Forelimb muscle (tissue), 1 donor: Measurements from ENCODE around the gene GNAS-AS1. TPM values are rescaled to one million over a fixed set of nuclear protein-coding genes. Genes with fewer than 3 reads are reported as not detected.
A peak's percentile ranks its signal among the peaks of the same experiment; 100 is the strongest.

Experiments
- DNase-seq: peaks from one replicate; pipeline ENCODE4 v3.0.0-alpha.2; 2013; ENCODE audit warnings: low read depth
- polyA plus RNA-seq: library from polyadenylated mRNA; unstranded; fragments of 120-200 nt; gene quantifications from one replicate; pipeline ENCODE4 v1.2.1, GENCODE V29; 2013; ENCODE audit not compliant: insufficient read length

The GNAS-AS1 gene
- polyA plus RNA-seq, 1 donor: 2.8 TPM

- DNase-seq: no peak
These were observed 40.4 kb downstream of the GNAS-AS1 start for GRCh38 chr20:58810116-58810878.

DNA sequence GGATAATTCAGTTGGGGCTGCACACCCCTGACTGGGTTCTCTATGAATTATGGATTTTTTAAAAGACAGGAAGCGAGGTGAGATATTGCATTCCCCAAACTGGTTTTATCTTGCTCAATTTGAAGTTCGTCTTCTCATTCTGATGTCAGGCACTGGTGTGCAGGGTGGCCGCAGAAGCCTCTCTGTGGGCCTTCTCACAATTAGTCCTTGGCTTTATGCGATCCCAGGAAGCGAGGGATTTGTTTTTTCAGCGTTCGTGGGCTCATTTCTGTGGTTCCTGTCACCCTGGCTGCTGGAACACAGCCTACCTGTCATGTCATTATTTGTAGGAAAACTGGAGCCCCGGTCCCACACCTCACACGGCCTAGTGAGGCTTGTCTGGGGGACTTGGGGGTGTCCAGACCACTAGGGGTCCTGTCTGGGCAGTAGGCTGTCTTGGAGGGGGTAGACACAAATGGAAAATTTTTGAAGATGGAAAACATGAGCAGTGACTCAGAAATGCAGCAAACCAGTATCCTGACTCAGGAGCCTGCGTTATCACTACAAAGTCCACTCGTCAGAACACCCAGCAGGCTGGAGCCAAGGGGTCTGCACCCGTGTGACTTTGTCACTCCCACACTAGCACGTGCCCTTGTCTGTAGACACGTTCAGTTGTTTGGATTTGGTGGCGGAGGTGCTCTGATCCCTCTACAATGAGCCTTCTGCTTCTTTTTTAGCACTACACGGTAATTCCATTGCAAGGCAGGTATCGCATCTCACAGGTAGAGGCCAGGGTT, 42.2 kb downstream of the GNAS-AS1 start:
- DNase-seq: no peak

- no peak for DNase-seq
These were observed 42.9 kb downstream of the GNAS-AS1 start for GRCh38 chr20:58807801-58808200.

DNA sequence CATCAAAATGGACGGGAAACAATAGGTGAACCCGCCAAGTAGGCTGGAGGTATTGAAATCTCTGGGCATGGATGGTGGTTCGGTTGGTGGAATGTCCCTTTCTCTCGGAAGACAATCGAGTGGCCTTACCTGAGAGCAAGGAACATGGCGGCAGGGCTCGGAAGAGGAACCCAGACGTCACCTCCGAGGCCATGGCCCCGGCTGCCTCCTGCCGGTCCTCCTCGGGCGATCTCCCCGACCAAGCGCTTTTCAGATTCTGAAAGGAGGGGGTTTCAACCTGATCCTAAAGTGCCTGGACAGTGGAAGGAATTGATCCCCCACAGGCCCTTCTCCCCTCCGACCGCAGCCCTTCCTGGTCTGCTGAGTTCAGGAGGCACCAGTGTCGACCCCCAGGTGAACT, 47.2 kb downstream of the GNAS-AS1 start:
- DNase-seq: no peak

DNA sequence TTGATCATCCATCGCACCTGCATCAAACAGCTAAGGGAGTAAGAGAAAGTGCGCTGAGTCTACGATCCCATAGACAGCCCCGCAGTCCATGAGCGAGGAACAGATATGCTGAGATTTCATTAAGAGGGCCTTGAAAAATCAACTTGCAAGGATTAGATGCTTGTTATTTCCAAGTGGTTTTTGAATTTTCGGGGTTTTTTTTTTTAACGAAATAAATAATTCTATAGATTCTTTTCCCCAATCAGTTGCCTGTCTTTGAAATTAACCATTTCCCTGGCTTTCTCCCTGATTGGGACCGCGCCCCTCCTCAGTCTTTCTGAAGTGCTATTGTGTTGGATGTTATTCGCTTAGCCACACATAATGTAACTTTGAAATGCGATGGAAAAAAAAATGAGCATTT, 48.6 kb downstream of the GNAS-AS1 start:
- DNase-seq: no peak

GRCh38 chr20:58800134-58800871, 50.4 kb downstream of the GNAS-AS1 start:
- no peak for DNase-seq

- DNase-seq: no peak
These were observed 53.0 kb downstream of the GNAS-AS1 start for GRCh38 chr20:58797371-58798338.

- DNase-seq: no peak
These were observed 54.8 kb downstream of the GNAS-AS1 start for GRCh38 chr20:58795923-58796245.

DNA sequence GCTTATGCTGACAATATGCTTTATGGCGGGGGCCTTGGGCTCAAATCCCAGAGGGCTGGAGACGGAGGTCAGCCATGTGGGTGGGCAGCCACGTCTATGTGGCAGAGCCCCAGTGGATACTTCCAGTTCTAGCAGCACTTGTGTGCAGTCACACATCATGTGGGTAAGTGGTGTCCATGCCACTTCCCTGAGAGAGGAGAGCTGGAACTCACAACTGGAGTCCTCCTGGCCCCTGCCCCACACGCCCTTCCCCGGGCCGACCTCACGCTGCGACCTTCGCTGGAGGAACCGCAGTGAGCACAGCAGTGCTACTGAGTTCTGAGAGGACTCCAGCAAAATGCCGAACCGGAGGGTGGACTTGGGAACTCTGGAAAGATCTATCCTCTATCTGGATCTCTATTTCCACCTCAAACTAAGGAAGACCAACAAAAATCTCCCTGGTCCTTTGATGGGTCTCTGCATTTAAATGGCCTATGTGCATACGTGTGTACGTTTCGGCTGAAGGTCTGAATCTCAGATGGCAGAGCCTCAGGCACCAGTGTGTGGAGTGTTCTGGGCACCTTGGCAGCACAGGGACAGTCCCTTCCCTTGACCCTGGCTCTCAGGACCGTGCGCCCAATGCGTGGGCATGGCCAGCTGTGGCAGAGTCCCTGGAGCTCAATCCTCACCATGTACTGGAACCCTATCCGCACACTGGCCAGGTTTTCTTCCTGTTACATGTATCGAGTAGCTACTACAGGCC, 55.4 kb downstream of the GNAS-AS1 start:
- no peak for DNase-seq

- no peak for DNase-seq
These were observed 56.1 kb downstream of the GNAS-AS1 start for GRCh38 chr20:58794510-58795180.

DNA sequence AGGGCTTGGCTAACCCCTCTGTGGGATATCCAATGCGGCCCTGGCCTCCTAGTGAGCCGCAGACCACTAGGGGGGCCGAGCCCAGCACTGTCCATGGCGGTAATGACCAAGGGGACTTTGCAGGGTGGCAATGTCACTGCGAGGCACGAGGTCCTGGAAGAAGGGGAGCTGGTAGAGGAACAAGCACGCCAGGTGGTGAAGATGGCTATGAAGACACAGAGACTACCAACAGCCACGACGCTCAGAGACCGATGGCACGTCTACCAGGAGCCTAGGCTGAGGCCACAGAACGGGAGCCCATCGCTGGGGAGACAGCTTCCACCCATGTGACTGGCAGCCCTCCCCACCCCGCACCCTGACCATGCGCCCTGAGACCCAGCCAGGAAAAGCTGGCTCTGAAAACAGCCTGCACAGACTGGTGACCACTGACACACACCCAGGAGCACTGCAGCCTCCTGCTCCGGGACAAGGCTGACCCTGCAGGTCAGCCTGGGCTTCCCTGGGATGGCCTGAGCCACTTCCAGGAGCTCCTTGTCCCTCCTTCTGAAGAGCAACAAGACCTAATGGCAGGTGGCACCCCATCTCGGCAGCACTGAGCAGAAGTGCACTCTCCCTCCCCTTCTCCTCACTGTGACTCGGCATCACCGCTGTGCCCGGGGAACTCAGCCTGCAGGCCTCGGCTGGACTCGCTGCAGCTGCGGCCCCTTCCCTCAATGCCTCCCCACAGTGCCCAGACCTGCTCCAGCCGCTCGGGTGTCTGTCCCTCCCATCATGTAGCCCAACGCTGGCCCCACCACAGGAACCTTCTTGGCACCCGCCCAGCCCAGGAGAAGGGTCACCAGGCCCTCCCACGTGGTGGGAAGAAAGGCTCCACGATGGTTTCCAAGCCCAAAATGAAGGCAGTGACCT, 56.9 kb downstream of the GNAS-AS1 start:
- DNase-seq: no peak

GRCh38 chr20:58792426-58792825, 58.3 kb downstream of the GNAS-AS1 start:
- no peak for DNase-seq

DNA sequence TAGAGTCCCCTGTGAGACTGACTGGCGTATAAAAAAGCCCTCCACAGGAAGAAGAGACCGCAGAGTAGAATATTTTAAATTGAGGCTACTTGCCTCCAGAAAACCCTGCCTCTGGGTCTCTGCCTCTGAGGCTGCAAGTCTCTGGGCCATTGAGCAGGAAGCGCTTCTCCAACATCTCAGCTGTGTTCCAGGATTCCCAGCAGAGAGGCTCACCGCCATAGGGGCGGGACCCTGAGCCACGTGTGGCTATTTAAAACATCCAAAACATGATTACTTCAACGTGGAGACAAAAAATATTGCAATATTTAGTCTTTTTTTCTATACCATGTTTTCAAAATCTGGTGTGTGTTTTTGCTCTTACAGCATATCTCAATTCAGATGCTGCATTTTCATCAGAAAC, 59.4 kb downstream of the GNAS-AS1 start:
- DNase-seq: peak; percentile 57

- DNase-seq: no peak
These were observed 60.2 kb downstream of the GNAS-AS1 start for GRCh38 chr20:58790454-58790853.

DNA sequence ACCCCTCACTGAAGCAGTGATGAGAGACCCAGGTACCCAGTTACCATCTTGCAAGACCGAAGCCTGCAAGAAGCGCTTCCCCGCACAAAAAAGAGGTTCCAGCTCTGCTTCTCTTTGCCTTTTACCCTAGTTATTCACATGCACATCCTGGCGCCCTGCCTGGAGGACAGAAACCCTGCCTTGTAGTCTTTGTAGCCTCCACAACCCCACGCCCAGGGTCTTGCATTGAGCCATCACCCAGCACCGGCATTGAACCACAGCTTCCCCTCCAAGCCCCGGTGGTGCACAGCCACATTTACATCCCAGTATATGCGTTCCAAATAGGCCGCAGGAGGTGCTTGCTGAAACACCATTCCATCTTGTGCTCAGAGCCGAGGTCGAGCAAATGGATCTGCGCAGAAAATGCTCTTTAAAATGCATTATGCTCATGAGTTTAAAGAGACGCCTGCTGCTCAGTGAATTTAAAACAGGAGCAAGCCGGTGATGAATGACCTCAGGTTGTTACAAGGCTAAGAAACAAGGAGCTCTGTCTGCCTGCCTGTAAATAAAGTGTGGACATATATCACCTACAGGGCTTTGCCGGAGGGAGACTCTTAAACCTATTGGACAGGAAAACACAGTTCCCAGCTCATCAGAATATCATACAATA, 61.7 kb downstream of the GNAS-AS1 start:
- no peak for DNase-seq

GRCh38 chr20:58787211-58788005, 63.3 kb downstream of the GNAS-AS1 start:
- DNase-seq: no peak

- DNase-seq: no peak
These were observed 66.2 kb downstream of the GNAS-AS1 start for GRCh38 chr20:58784321-58785074.
